ENCODE data around the gene CCDC141. TPM values are rescaled to one million over a fixed set of nuclear protein-coding genes. Genes with fewer than 3 reads are reported as not detected.

Gene CCDC141
- total and polyA plus RNA-seq, 2 experiments from 2014 or later = 11.7 to 13.4 TPM

- TF ChIP-seq CREB1 (CRISPR knock-in tag; IDR thresholded peaks at IDR 0.05; ENCODE audit: low read depth) (no peak), ETS1 (IDR thresholded peaks at IDR 0.05) (no peak), EZH2 (IDR thresholded peaks at IDR 0.05; ENCODE audit: low read depth, unreplicated experiment) (no peak)
Observed at GRCh38 chr2:178999476-178999875, 50.5 kb downstream of the CCDC141 start (continued).

GRCh38 chr2:178998539-178998938 lies 51.4 kb downstream of the CCDC141 start:
- Mint-ChIP-seq H3K27ac (no peak overlapping the region), H3K4me3 (no peak overlapping the region), H3K4me1 (no peaks in the 10 kb centered on the region), H3K9me3 (peaks cover 19% of the 10 kb centered on the region), H3K27me3 (ENCODE audit: insufficient read depth, low read depth, poor library complexity) (no peaks in the 10 kb centered on the region), H3K36me3 (ENCODE audit: low read depth) (peaks cover 22% of the 10 kb centered on the region)
- no peaks in the 10 kb centered on the region for H3K9me2 ChIP-seq (ENCODE audit: insufficient read depth)
- H3K4me3 ChIP-seq = no peak overlapping the region
- H3K4me2 ChIP-seq = no peak overlapping the region
- H3K79me2 ChIP-seq (replicated peaks; ENCODE audit: insufficient read depth) = no peaks in the 10 kb centered on the region
- H2AFZ ChIP-seq = no peak overlapping the region
- DNase-seq (ENCODE audit: low spot score) (no peak), ATAC-seq (no peak)
- H3K36me3 ChIP-seq (ENCODE audit: insufficient read depth) = 0 out of 2 replicates have a peak, but pooled peaks cover 5% of the 10 kb centered on the region
- H4K20me1 ChIP-seq (replicated peaks; ENCODE audit: insufficient read depth) = no peaks in the 10 kb centered on the region
- no peak overlapping the region for H3K27ac ChIP-seq (ENCODE audit: low read depth)
- no peak for TF ChIP-seq POLR2AphosphoS5 (IDR thresholded peaks at IDR 0.05; ENCODE audit: low read depth)
- no peak for TF ChIP-seq EZH2phosphoT487 (IDR thresholded peaks at IDR 0.05; ENCODE audit: unreplicated experiment)
- TF ChIP-seq NANOG (IDR thresholded peaks at IDR 0.05; ENCODE audit: borderline replicate concordance) = no peak
- TF ChIP-seq STAT1 (IDR thresholded peaks at IDR 0.05; ENCODE audit: unreplicated experiment) = no peak
- no peak for TF ChIP-seq JUNB (IDR thresholded peaks at IDR 0.05; ENCODE audit: unreplicated experiment)
- no peak for TF ChIP-seq REST (IDR thresholded peaks at IDR 0.05; ENCODE audit: unreplicated experiment)
- TF ChIP-seq CREB1 (CRISPR knock-in tag; IDR thresholded peaks at IDR 0.05; ENCODE audit: low read depth) = no peak
- no peak for TF ChIP-seq CTCF (conservative IDR thresholded peaks at IDR 0.05; ENCODE audit: low read depth in 2 of 2)
- TF ChIP-seq ZNF331 (CRISPR knock-in tag; IDR thresholded peaks at IDR 0.05; ENCODE audit: low read depth) = no peak
- no peak for TF ChIP-seq EZH2 (IDR thresholded peaks at IDR 0.05; ENCODE audit: low read depth, unreplicated experiment)
- TF ChIP-seq ZNF462 (CRISPR knock-in tag; IDR thresholded peaks at IDR 0.05) = no peak
- no peaks in the 10 kb centered on the region for H3F3A ChIP-seq (replicated peaks; ENCODE audit: low read depth)
- no peaks in the 10 kb centered on the region for H3K4me1 ChIP-seq (ENCODE audit: insufficient read depth)
- H3K27me3 ChIP-seq (ENCODE audit: insufficient read depth) = no peaks in the 10 kb centered on the region

Data from GM23338 (cell line).